GM18505 (cell line): Measurements from ENCODE around the gene TGFBI.

Source experiments
- ATAC-seq: cut with Tn5 transposase; IDR thresholded peaks from one replicate; pipeline ENCODE4 v1.9.1; 2021; ENCODE audit not compliant: unreplicated experiment
- POLR2A ChIP-seq: IDR thresholded peaks from 4 replicates; pipeline ENCODE4 v1.6.1; 2011; ENCODE audit warnings: borderline replicate concordance; ENCODE audit not compliant: insufficient read depth, insufficient read length; ENCODE audit errors: extremely low read depth

The TGFBI gene

GRCh38 chr5:136081217-136081591 is 52.4 kb downstream of the TGFBI start:
- no peak for ATAC-seq
- TF ChIP-seq POLR2A: no peak

- ATAC-seq: no peak
- TF ChIP-seq POLR2A: no peak
Observed at GRCh38 chr5:136082390-136083193, 53.8 kb downstream of the TGFBI start.

- ATAC-seq: no peak
- no peak for TF ChIP-seq POLR2A
Observed at GRCh38 chr5:136084698-136085097, 55.9 kb downstream of the TGFBI start.

- ATAC-seq: no peak
- TF ChIP-seq POLR2A: no peak
Observed at GRCh38 chr5:136086783-136087566, 58.2 kb downstream of the TGFBI start.

- TF ChIP-seq POLR2A: no peak
- ATAC-seq: no peak
Observed at GRCh38 chr5:136087961-136088871, 59.4 kb downstream of the TGFBI start.

GRCh38 chr5:136089791-136090190 is 61.0 kb downstream of the TGFBI start:
- TF ChIP-seq POLR2A: no peak
- ATAC-seq: no peak

GRCh38 chr5:136090319-136090718 is 61.5 kb downstream of the TGFBI start:
- ATAC-seq: no peak
- no peak for TF ChIP-seq POLR2A

- no peak for ATAC-seq
- no peak for TF ChIP-seq POLR2A
Observed at GRCh38 chr5:136094189-136094912, 65.6 kb downstream of the TGFBI start.

- no peak for TF ChIP-seq POLR2A
- no peak for ATAC-seq
Observed at GRCh38 chr5:136094913-136095641, 66.3 kb downstream of the TGFBI start.

- TF ChIP-seq POLR2A: no peak
- no peak for ATAC-seq
Observed at GRCh38 chr5:136098176-136098575, 69.4 kb downstream of the TGFBI start.

- no peak for TF ChIP-seq POLR2A
- no peak for ATAC-seq
Observed at GRCh38 chr5:136099870-136100269, 71.1 kb downstream of the TGFBI start.

GRCh38 chr5:136101884-136102283 is 73.1 kb downstream of the TGFBI start:
- TF ChIP-seq POLR2A: no peak
- ATAC-seq: no peak
